Skeletal muscle tissue (tissue), 4 donors: ENCODE data around the gene PPIF. TPM values are rescaled to one million over a fixed set of nuclear protein-coding genes. Genes with fewer than 3 reads are reported as not detected.

Experiments
- H3K27ac ChIP-seq: one replicate; pipeline ENCODE4 v1.7.0; 2013; ENCODE audit warnings: mild to moderate bottlenecking, low read depth, low read length, inconsistent platforms
- H3K27me3 ChIP-seq, 3 donors: one replicate each; pipeline ENCODE4 v1.7.0; 2013; ENCODE audit warnings: low read length in 3 of 3; ENCODE audit not compliant: control insufficient read depth in 3 of 3, insufficient read depth in 3 of 3
- H3K36me3 ChIP-seq, 3 donors: one replicate each; pipeline ENCODE4 v1.7.0; 2013; ENCODE audit warnings: low read length in 3 of 3; ENCODE audit not compliant: control insufficient read depth in 3 of 3, insufficient read depth in 3 of 3
- H3K4me1 ChIP-seq, 3 donors: one replicate each; pipeline ENCODE4 v1.7.0; 2013; ENCODE audit warnings: low read length in 3 of 3, mild to moderate bottlenecking in 3 of 3; ENCODE audit not compliant: control insufficient read depth in 3 of 3, insufficient read depth in 3 of 3
- H3K4me3 ChIP-seq, 3 donors: one replicate each; pipeline ENCODE4 v1.7.0; 2013; ENCODE audit warnings: low read length in 3 of 3
- H3K9ac ChIP-seq, 3 donors: one replicate each; pipeline ENCODE4 v1.7.0; 2013; ENCODE audit warnings: low read length in 3 of 3, mild to moderate bottlenecking in 3 of 3, moderate library complexity in 2 of 3, low read depth in 1 of 3
- H3K9me3 ChIP-seq, 3 donors: one replicate each; pipeline ENCODE4 v1.7.0; 2013; ENCODE audit warnings: low read length in 3 of 3; ENCODE audit not compliant: control insufficient read depth in 3 of 3
- total RNA-seq: library from RNA; depleted of rRNA; stranded (reverse); fragments of >200 nt; gene quantifications from one replicate; pipeline ENCODE4 v1.2.3, GENCODE V29; 2014
- donor health status: Osteomylitis.

PPIF gene
- total RNA-seq, 1 donor from 2014 or later, result 9.9 TPM

DNA sequence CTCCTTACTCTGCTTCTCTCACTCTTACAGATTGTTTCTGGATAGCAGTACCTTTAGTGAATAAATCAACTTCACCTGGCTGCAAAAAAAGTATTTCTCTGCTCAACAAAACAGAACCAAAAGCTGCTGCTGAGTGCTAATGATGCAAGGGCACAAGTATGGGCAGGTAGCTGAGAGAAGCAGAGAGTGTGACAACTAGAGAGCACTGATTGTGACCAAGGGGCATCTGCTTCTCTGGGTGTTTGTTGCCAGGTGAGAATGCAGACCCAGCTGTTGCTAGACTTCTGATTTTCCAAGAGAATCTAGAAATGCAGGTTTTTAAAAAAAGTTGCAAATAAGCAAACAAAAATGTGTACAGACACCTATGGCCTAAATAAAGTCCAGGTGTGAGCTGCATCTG, 25.3 kb upstream of the PPIF start:
- peaks cover 1 to 19% (median 12%) of the 10 kb centered on the region in 3 donors for H3K4me1 ChIP-seq
- H3K9me3 ChIP-seq, result no peaks in the 10 kb centered on the region
- H3K27me3 ChIP-seq, result peaks cover 0 to 5% (median 0%) of the 10 kb centered on the region in 3 donors
- no peak overlapping the region for H3K4me3 ChIP-seq
- no peak overlapping the region for H3K27ac ChIP-seq
- no peaks in the 10 kb centered on the region for H3K36me3 ChIP-seq
- no peak overlapping the region for H3K9ac ChIP-seq

DNA sequence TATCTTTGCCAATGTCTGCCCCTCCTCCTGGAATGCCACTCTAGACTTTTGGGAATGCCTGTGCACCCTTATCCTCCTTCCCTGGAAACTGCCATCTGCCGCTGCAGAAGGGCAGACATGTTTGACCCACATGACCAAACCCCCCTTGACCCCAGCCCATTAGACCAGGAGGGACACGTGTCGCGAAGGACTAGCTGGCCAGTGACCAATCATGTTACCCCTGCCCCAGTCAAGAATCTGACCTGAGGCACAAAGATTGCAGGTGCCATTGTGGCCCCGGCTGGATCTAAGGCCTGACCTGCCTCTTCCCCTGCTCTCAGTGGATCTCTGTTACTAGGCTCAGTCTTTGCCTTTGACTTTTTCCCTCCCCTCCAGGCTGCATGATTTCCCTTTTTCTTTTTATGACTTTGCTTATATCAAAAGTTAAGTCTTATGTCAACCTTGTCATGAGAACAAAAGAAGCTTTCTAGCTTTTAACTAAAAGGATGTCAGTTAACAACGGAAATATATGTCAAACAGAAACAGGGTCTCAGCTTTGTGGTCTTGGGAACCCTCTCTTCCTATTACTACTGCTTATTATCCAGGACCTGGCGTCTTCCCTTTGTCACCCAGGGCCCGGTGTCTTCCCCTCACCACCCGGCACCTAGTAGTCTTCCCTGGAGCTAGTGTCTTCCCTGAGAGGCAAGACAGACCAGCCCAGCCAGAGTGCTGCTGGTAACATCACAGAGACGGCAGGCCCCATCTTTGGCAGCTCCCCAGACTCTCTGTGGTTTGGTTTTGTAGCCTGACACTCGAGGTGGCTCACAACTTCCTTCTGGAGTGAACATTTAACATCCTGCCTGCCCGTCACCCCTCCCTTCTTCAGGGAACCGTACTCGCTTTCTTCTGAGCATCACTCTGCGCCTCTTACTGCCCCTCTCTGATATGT, 24.4 kb upstream of the PPIF start:
- peaks cover 0 to 10% (median 5%) of the 10 kb centered on the region in 3 donors for H3K4me1 ChIP-seq
- H3K27me3 ChIP-seq, result peaks cover 0 to 5% (median 0%) of the 10 kb centered on the region in 3 donors
- no peak overlapping the region for H3K4me3 ChIP-seq
- H3K27ac ChIP-seq, result no peak overlapping the region
- H3K9me3 ChIP-seq, result no peaks in the 10 kb centered on the region
- no peaks in the 10 kb centered on the region for H3K36me3 ChIP-seq
- no peak overlapping the region for H3K9ac ChIP-seq

DNA sequence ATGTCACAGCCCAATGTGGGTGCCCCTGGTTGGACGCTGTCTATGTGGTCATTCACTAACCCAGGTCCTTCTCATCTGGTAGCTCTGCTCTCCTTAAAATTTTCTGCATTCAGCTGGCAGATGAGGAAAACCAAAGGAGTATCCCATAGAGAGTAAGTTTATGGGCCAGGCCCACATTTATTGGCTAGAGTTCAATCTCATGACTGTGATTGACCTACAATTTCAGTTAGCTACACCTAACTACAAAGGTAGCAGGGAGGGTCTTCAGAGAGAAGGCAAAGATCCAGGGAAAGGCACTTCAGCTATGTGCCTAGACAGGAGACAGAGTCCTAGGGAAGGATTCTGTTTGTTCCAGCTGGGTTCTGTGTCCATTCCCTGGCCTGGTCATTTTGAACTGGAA, 23.7 kb upstream of the PPIF start:
- Histone ChIP-seq H3K27ac (no peak overlapping the region), H3K9me3 (no peaks in the 10 kb centered on the region), H3K4me3 (no peak overlapping the region), H3K27me3 (peaks cover 0 to 5% (median 0%) of the 10 kb centered on the region in 3 donors), H3K4me1 (peaks cover 0 to 7% (median 5%) of the 10 kb centered on the region in 3 donors), H3K36me3 (no peaks in the 10 kb centered on the region), H3K9ac (no peak overlapping the region)

DNA sequence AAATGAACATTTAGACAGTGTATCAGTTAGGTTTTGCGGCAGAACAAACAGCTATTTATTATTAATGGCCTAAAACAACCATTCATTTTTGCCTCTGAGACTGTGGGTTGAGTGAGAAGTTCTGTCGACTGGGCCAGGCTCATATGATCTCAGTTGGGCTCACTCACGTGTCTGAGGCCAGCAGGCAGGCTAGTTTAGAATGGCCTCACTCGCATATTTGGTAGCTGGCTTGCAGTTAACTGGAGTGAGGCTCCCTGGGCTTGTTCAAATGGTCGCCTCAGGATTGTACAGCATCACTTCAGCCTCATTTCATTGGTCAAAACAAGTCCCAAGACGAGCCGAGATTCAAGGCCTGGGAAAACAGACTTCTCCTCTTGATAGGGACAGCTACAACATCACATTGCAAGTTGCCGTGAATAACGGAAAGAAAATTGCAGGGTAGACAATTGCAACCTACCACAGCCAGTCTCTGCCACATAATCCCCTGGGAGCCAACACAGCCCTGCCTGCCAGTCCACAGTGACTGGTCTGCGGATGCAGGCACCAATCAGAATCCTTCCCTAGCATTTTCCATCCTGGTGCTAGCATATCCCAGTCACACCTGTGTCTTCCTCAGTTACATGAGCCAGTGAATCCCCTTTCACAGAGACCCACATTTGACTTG, 23.1 kb upstream of the PPIF start:
- no peaks in the 10 kb centered on the region for H3K9me3 ChIP-seq
- no peak overlapping the region for H3K27ac ChIP-seq
- no peak overlapping the region for H3K9ac ChIP-seq
- peaks cover 0 to 7% (median 5%) of the 10 kb centered on the region in 3 donors for H3K4me1 ChIP-seq
- no peaks in the 10 kb centered on the region for H3K36me3 ChIP-seq
- H3K27me3 ChIP-seq, result peaks cover 0 to 5% (median 0%) of the 10 kb centered on the region in 3 donors
- no peak overlapping the region for H3K4me3 ChIP-seq

DNA sequence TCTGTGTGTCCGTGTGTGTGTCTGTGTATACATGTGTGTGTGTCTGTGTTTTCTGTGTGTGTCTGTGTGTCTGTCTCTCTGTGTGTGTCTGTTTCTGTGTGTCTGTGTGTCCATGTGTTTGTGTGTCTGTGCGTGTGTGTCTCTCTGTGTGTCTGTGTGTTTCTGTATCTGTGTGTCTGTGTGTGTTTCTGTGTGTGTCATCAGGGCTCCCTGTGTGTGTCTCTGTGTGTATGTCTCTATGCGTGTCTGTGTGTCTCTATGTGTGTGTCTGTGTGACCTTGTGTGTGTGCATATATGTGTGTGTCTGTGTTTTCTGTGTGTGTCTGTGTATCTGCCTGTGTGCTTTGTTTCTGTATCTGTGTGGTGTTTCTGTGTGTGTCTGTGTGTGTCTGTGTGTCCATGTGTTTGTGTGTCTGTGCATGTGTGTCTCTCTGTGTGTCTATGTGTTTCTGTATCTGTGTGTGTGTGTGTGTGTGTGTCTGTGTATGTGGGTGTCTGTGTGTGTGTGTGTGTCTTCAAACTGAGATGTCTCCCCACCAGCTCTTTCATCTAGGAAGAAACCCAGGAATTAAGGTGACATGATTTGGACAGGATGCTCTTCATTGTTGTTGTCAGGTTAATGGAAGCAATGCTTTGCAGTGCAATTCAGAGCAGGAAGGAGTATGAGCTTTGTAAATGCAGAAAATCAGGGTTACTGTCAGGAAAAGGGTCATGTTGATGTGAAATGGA, 20.7 kb upstream of the PPIF start:
- Histone ChIP-seq H3K9ac (no peak overlapping the region), H3K36me3 (no peaks in the 10 kb centered on the region), H3K9me3 (no peaks in the 10 kb centered on the region), H3K27me3 (peaks cover 0 to 5% (median 0%) of the 10 kb centered on the region in 3 donors), H3K4me3 (no peak overlapping the region), H3K27ac (no peak overlapping the region), H3K4me1 (peaks cover 0 to 5% (median 3%) of the 10 kb centered on the region in 3 donors)

DNA sequence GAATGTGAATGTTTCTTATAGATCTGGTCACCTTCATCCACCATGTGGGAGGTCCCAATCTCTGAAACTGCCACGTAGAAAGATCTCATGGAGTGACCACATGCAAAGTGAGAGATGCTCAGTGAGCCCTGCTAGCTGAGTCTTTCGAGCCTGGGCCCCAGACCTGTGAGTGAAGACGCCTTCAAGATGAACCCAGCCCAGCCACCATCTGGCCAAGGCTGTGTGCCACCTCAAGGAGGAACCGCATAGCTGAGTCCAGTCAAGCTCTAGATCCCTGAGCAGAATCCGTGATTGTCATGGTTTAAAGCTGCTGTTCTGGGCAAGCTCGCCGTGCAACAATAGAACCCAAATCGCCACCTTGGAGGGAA, 20.2 kb upstream of the PPIF start:
- H3K27me3 ChIP-seq, result peaks cover 0 to 5% (median 0%) of the 10 kb centered on the region in 3 donors
- no peaks in the 10 kb centered on the region for H3K36me3 ChIP-seq
- H3K9me3 ChIP-seq, result no peaks in the 10 kb centered on the region
- H3K4me3 ChIP-seq, result no peak overlapping the region
- peaks cover 0 to 5% (median 3%) of the 10 kb centered on the region in 3 donors for H3K4me1 ChIP-seq
- H3K27ac ChIP-seq, result no peak overlapping the region
- no peak overlapping the region for H3K9ac ChIP-seq

DNA sequence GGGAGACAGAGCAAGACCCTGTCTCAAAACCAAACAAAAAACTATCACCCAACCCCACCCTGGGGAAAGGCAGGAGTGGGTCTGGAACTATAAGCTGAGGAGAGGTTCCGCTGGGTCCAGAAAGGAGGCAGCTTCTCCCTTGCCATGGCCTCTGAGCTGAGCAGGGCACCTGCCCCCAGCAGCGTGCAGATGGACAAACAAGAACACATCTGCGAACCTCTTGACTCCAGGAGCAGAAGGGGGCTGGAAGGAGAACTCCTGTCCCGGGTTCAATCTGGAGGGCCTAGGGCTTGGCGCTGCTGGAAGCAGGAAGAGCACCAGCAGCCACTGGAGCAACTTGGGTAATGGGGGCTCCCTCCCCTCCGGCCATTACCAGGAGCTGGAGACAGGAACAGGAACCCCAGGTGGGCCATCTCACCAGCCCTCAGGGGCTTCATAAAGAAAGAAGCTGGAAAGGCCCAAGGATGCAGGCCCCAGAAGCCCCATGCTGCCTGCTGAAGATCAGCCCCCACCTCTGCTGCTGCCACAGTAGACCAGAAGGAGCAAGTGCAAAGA, 19.0 kb upstream of the PPIF start:
- Histone ChIP-seq H3K4me1 (peaks cover 0 to 3% (median 1%) of the 10 kb centered on the region in 3 donors), H3K36me3 (no peaks in the 10 kb centered on the region), H3K4me3 (no peak overlapping the region), H3K27me3 (peaks cover 0 to 5% (median 0%) of the 10 kb centered on the region in 3 donors), H3K9me3 (no peaks in the 10 kb centered on the region), H3K27ac (no peak overlapping the region), H3K9ac (no peak overlapping the region)

DNA sequence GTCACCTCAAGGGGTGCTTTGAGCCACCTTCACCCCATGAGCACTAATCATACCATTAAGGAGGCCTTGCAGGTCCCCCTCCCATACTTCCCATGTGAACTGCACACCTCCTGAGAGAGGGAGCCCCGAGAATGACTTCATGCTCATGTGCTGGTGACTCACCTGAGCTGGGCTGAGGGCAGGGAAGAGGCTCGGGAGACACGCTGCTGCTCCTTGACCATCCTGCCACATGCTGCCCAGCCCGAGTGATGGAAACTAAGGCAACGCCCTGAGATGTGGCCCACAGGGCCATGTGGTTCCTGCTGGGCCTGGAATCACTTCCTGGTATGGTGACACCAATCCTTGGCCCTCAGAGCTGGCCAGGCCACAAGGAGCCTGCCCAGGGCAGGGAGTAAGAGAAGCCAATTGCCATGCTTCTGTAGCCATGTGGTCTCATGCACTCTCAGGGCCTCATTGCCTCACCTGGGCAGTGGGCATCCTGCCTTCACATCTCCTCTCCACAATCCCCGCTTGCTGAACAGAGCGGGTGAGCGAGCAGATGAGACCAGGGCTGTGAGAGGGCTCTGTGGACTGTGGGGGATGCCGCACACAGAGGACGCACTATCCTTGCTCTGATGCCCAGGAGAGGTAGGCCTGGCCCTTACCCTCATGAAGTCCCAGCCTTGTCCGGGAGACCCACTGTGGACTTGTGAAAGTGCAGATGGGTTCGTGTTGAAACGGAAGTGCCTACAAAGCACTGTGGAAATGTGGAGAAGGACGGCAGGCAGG, 18.3 kb upstream of the PPIF start:
- Histone ChIP-seq H3K4me3 (no peak overlapping the region), H3K9me3 (no peaks in the 10 kb centered on the region), H3K4me1 (no peaks in the 10 kb centered on the region), H3K27me3 (peaks cover 0 to 5% (median 0%) of the 10 kb centered on the region in 3 donors), H3K27ac (no peak overlapping the region), H3K9ac (no peak overlapping the region), H3K36me3 (no peaks in the 10 kb centered on the region)

DNA sequence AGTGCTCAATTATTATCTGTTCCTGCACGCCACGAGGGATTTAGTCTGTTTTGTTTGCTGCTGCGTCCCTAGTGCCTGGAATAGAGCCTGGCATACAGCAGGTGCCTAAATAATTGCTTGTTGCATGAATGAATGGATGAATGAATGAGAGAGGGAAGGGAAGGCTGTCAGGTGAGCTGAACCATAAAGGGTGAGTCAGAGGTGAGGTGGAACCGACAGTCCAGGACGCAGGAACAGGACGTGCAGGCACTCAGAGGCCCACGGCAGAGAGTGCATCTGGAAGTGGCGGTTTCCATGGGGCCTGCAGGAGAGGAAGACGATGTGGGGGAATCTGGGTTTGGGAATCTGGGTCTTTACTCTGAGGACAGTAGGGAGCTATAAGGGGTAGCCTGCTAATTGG, 17.7 kb upstream of the PPIF start:
- Histone ChIP-seq H3K9me3 (no peaks in the 10 kb centered on the region), H3K4me1 (no peaks in the 10 kb centered on the region), H3K36me3 (no peaks in the 10 kb centered on the region), H3K27me3 (peaks cover 0 to 5% (median 0%) of the 10 kb centered on the region in 3 donors), H3K9ac (no peak overlapping the region), H3K4me3 (no peak overlapping the region), H3K27ac (no peak overlapping the region)
